SIG-M5 treated with dmso at 0.1 percent for 504 hours (cell line): ENCODE results near the gene NEDD4L.

ENCODE experiments used
- DNase-seq: peaks from one replicate; lab custom pipeline; 2025; ENCODE audit not compliant: unreplicated experiment; lab: John Stamatoyannopoulos, UW

The NEDD4L gene

DNA sequence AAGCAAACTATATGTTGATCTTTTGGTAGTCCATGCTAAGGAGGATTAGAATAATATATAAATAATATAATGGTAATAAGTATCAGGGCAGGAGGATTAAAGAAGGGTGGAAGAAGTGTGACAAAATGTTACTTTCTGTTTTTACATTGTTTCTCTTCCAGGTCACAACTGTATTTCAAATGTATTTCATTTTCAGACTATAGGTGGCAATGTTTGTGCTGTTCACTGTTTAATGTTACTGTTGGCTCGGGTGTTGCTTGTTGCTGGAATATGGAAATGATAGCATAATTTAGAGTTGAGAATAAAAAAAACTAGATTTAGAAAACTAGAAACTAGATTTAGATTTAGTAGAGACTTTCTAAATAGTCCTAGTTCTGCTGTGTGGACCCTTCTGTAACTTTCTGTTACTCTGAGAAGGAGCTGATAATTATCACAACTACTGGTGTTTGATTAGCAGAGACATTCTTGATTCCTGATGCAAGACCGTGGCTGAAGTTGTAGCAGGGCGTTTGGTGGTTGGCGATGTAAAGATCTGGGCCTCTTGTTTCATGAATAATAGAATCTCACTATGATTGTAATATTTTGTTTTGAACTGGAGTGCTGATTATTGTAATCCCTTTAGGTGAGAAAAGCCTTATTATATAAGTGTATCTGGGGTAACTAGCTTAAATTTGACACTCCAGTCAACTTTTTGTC is 7.9 kb downstream of the NEDD4L start:
- peak; percentile 14 for DNase-seq

DNA sequence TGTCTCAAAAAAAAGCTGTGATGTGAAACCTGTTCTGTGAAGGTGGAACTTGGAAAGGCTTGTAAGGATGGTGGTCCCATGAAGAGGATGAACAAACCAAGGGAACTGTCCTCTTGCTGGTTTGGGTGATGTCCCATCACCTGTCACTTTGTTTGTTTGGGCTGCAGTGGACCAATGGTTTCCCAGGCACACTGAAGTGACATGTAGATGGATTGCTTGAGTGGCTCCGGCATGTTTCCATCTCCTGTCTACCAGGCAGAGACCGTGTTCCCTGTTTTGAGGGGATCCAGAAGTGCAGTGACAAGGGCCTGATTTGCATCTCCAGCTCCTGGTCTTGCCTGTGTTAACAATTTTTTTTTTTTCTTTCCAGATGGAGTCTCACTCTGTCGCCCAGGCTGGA is 8.9 kb downstream of the NEDD4L start:
- DNase-seq: no peak

DNA sequence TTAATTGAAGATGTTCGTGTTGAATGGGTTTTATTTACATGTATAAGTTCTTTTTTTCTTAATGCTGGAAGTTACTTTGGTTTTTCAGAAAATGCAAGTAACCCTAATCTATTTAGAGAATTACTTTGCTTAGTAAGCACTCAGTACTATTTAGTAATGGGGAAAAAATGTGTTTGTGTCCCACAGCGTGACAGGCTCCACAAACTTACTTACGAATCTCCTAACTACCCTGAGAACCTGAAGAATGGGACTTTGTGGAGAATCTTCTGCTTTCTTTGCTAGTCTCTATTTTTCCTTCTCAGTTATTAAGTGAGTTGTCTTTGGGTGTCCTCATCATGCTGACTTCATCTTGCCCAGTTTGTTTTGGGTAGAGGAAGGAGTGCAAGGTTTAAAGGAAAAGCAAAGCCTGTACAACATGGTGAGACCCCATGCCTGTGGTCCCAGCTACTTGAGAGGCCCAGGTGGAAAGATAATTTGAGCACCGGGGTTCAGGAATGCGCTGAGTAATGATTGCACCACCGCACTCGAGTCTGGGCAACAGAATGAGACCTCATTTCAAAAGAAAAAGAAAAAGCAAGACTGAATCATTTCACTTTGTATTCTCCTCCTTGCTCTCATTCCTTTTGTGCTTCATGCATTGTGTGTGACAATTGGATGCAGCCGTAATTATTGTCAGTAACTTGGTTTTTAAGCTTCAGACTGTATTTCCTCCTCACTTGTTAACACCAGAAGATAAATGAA is 10.2 kb downstream of the NEDD4L start:
- DNase-seq: no peak

DNA sequence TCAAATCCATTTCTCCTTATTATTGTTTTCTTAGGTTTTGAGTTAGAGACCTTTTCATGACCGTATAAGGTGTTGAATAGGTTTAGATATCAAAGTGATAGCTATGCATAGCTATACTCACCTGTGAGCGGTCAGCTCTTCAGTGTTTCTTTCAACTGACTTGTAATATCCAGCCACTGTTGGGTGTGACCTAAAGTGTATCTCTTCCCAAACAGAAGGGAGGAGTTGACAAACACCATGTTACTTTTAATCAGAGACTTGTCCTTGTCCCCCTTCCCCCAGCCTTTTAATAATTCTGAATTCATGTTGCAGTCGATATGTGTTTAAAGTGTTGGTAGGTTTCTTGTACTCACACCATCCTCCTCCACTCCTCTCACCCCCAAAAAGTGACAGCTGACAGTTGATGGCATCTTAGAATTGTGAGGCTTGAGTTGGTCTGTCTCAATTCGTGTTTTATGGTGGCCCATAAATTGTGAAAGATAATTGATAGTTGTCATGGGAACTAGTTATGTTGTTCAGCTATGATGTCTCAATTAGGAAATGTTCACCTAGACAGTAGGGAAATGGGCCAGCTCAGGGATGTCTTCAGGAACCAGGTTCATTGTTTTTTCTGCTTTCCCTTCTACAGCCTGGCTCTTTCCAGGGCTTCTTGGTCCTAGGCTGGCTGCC is 12.0 kb downstream of the NEDD4L start:
- DNase-seq: no peak

DNA sequence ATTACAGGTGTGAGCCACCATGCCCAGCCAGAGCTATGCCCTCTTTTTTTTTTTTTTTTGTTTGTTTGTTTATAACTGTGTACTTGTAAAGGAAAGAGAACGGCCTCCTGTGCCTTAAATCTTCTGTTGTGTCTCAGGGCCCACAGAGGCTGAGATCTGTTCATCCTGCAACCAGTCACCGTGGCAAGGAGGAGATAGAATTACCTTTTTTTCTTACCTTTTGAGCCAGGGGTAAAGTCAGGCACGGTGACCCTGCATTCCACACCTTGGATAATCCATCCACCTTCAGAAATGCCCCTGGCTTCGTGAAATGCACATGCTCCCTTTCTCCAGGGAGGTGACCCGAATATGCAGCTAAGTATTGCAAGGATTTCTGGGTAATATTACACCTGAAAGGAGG is 12.8 kb downstream of the NEDD4L start:
- DNase-seq: no peak

DNA sequence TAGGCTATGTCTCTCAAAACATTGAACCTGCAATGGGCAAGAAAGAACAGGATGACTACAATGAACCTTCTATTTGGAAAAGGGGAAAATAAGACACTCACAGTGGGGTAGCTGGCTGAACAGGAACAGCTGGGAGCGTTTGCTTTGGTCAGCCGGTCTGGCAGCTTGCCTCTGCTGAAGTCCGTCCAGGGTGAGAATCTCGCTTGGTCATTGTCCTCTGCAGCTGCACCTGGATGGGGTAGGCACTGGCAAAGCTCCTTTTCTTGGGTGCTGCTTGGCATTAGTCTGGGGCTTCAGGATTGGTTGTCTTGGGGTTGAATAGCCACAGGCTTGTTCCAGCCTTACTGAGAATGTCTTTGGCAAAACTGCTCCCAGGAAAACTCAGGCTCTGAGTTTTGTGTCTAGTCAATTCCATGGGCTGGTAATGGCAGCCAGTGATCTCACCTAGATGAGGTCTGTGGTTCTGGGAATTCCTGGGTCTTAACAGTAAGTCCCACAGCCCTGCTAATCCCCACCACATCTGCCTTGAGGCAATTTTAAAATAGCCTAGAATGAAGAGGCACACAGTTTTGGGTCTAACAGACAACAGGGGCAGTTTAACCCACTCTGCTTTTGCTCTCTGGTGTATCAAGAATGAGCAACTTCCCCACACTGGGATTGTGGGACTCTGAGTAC is 13.4 kb downstream of the NEDD4L start:
- no peak for DNase-seq

DNA sequence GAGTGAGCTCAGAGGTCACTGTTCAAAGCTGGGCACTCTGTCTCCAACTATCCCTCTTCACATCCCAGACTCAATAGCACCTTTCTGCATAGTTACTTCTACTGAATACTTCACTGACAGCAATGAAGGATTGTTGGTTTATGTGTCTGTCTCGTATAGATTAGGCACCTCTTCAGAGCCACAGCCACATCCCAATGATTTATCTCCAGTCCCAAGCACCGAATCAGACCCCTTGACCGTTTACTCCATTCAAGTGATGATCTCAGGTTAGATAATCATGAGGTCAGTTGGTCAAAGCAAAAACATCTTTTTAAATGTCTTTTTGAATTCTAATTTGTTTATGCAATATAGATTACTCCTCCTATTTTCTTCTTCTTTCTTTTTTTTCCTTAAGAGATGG is 14.7 kb downstream of the NEDD4L start:
- no peak for DNase-seq

DNA sequence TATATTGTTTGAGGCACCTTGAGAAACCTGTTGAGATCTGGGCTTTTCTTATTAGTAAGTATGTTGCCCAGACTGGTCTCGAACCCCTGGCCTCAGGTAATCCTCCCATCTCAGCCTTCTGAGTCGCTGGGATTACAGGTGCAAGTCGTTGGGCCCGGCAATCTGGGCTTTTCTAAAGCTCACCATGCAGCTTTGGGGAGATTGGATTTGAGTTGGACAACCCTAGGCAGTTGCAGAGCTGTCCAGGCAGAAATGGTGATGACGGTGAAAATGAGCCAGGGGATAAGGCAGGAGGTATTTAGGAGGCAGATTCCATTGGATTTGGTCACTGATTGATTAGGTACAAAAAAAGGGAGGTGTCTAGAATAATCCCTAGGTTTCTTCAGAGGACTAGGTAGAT is 16.2 kb downstream of the NEDD4L start:
- DNase-seq: no peak

DNA sequence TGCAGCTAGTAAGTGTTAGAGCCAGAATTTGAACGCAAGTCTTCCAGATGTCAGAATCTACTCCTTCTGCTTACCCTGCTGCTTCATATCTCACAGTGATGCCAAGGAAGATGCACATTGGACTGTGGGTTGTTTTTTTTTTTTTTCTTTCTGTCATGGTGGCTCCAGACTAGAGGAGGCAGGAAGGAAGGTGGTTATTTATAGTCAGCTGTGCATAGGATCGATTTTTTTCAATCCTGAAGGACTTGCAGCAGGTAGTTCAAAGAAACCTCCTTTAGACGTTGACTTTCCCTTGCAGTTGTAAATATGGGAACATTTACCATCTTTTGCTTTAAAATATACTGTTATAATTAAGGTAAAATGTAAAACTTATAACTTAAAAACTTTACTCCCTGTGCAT is 17.3 kb downstream of the NEDD4L start:
- no peak for DNase-seq

DNA sequence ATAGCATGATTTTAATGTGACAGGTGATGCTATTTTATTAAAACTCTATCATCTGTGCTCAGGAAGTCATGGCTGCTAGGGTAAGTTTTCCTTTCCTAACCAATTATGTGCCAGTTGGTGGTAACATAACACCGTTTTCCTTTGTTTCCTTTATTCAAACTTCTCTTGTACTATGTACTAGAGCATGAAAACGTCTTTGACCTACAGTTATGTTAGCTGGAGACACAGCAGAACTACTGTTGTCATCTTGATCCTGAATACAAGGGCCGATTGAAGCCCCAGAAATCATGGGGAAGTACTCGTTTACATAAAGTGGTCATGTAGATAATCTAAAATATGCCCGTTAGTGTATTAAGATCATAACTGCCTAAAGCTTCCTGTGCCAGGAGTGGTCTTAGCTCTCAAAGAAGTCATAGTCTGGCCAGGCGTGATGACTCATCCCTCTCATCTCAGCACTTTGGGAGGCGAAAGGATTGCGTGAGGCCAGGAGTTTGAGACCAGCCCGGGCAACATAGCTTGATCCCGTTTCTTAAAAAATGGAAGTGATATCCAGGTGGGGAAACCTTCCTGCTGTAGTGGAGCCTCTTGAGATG is 20.5 kb downstream of the NEDD4L start:
- no peak for DNase-seq

DNA sequence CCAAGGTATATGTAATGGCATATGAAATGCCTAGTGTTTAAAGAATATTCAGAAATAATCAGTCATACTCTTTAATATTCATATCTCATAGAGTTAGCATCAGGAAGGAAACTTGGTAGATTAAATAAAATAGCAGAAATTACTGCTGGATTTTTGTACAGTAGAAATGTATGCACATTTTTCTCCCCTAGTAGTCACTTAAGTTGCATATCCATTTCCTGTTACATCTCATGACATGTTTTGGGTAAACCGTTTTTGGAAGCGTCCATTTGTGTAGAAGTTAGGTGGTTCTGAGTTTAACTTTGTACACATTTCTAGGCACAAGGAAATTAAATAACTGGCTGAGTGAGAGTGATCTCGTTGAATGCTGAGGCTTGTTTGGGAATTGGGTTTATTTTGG is 21.9 kb downstream of the NEDD4L start:
- no peak for DNase-seq

DNA sequence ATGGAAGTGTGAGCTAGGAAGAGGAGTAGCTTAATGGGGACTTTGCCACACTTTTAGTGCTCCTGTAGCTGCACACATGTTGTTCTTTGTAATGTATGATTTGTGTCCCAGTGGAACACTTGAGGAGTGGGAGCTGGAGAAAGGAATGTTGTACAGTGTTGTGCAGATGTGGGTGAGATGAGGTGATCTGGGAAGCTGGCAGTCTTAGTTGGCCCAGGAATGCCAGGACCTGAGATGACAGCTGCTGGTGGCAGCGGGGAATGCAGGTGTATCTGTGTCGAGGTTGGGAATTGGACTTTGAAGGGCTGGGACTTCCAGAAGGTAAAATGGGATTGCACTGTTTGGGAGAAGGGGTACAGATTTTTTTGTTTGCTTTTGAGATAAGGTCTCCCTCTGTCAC is 23.6 kb downstream of the NEDD4L start:
- DNase-seq: no peak

DNA sequence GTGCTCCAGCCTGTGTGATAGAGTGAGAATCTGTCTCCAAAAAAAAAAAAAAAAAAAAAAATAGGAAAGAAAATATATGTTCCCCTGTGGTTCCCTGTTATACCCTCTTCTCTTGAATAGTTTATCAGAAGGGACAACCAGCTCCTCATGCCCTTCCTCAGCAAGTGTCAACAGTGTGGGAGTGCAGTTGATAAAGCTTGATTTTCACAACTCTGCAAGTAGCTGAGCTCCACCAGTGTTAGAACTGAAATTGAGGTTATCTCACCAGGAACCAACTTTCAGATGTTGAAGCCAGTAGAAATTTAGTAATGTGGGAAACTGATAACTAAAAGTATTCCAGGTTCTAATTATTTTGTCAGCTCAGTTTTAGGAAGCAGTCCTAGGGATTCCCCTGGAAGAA is 25.1 kb downstream of the NEDD4L start:
- DNase-seq: no peak

DNA sequence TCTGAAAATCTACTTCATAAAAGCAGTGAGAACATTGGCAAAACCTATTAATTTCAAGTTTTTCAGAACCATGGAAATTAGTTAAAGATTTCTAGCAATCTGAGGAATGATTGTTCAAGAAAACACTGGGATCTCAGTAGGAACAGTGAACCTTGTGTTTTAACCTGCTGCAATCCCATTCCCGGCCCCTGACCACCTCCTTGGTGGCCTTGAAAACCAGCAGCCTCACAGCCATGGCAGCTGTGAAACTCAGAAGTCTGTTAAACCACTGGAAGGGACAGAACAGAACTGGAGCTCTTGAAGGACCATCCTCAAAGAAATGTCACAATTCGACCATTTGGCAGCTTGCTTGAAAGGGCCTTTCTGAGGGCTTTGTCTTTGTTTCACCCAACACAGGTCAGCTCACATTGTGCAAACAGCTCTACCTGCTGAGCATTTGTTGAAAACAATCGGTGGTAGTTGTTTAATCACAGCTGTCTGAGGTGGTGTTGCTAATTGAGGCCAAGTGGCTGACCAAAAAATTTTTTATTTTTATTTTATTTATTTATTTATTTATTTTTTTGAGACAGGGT is 25.8 kb downstream of the NEDD4L start:
- no peak for DNase-seq

DNA sequence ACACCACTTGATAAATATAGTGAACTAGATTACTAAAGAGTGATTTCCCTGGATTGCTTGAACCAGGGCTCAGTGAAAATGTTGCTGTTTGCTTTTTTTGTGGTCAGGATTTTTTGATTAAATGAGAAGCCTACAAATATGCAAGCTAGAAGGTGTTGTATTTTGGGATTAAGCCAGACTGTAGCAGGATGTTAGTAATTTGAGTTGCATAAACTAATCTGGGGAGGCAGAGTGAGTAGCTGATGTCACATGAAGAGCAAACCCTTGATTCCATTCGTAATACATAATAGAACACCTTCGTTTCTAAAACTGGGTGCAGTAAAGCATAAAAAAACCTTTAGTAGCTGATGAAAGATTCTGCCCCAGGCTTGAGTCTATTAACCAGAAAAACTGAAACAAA is 32.0 kb downstream of the NEDD4L start:
- no peak for DNase-seq

DNA sequence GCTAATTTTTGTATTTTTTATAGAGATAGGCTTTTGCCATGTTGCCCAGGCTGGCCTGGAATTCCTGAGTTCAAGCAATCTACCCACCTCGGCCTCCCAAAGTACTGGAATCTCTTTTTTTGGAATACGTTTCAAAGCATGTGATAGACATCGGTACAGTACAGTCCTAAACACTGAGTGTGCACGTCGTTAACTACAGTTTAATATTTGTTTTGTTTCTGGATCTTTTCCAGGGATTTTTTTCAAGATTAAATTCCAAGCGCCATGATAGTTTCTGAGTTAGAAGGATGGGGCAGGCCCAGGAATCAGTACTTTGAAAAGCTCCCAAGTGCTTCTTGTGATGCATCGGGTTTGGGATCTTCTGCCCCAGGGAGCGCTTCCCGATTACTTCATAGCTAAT is 33.3 kb downstream of the NEDD4L start:
- no peak for DNase-seq

DNA sequence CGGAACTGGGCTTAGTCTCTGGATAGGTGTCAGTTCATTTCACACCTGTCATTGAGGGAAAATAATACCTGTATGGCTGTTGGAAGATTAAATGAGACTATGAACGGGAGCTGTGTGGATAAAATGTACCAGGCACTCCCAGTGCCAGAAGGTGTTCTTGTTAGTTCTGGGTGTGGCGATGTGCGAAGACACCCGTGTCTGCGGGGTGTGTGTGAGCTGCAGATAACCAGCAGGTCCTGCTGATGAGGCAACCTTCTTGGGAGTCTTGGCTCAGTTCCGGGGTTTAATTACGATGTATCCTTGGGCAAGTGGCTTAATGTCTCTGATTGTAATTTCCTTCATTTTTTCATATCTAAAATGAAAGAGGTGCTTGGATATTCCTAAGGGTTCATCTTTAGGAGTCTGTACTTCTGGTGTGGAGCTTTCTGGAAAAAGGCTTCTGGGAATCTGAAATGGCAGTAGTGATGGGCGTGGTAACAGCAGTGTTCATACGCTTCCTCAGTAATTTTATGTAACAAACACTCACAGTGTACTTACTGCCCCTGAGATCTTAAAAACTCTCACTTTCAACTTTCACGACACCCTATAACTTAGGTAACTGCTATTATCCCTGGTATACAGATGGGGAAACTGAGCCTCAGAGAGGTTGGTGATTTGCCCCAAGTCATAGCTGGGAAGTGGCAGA is 35.0 kb downstream of the NEDD4L start:
- no peak for DNase-seq

DNA sequence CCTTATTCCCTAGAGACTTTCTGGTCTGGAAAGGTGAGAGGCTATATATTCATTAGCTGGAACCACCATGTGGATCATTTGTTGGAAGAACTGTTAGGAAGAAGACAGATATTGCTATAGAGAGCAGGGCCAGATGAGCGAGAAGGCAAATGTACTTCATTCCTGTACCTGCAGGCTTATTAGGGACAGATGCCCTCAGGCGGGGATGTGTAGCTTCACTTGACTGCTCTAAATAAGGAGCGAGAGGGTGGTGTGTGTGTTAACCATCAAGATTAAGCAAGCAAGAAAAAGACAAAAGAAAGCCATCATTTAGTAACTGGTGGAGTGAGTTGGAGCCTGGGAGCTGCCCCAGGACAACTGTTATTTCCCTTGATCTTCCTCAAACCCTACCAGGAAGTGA is 36.4 kb downstream of the NEDD4L start:
- DNase-seq: peak; percentile 8

DNA sequence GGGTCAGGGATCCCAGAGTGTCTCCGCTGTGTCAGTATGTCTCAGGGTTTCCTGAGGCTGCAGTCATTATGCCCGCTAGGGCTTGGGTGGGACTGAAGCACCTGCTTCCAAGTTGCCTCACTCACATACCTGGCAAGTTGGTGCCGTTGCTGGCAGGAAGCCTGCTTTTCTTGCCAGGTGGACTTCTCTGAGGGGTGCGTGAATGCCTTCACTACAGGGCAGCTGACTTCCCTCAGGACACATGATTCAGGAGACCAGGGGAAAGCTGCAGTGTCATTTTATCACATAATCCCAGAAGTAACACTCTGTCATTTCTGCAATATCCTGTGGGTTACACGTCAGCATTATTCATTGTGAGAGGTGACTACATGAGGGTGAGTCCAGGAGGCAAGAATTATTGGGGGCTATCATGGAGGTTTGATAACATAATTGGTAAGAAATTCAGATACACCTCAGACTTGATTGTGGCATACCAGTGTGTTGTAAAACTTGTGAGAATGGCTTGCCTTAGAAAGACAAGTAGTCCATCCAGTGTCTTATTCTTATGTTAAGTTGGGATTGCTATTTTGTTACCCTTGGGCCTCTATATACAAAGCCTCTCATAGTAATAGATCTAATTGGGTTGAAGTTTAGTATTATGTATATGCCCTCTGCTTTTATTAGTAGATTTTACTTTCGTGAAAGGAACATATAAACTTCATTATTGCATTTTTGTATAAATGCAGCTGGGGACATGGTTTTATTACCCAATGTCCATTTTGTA is 44.1 kb downstream of the NEDD4L start:
- peak; percentile 6 for DNase-seq

DNA sequence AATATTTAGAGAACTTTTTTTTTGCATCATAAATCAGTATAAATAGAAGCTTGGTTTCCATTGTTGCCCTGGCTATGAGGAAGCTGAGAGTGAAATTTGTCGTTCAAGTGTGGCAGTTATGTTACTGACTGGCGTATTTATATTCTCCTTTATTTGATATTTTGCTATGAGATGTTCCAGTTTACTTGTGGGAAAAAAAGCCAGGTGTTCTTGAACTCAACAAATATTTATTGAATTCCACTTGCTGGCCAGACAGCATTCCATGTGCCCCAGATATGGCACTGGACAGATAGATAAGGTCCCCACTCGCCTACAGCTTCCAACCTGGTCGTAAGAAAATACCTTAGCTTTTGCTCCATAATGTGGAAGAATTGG is 44.7 kb downstream of the NEDD4L start:
- no peak for DNase-seq
